NCI-H1092 (cell line): ENCODE data around the gene BTK.

Source experiments
- DNase-seq: peaks from one replicate; lab custom pipeline; 2025; lab: John Stamatoyannopoulos, UW

Gene BTK

GRCh38 chrX:101385795-101386541, at the start of gene BTK:
Gene BTK (minus strand): TSS chrX:101386191. CDS start chrX:101375284, 10,907 bp downstream.
- no peak for DNase-seq

GRCh38 chrX:101430457-101431078, 44.6 kb upstream of the BTK start:
- DNase-seq: no peak

GRCh38 chrX:101429934-101430333, 43.9 kb upstream of the BTK start:
- no peak for DNase-seq

- no peak for DNase-seq
These were observed 42.0 kb upstream of the BTK start for GRCh38 chrX:101427954-101428353.

GRCh38 chrX:101419489-101419888, 33.5 kb upstream of the BTK start:
- no peak for DNase-seq

GRCh38 chrX:101417981-101418841, 32.2 kb upstream of the BTK start:
- DNase-seq: peak; percentile 61

- no peak for DNase-seq
These were observed 31.2 kb upstream of the BTK start for GRCh38 chrX:101417190-101417589.

- DNase-seq: no peak
These were observed 30.7 kb upstream of the BTK start for GRCh38 chrX:101416691-101417090.

- peak; percentile 35 for DNase-seq
These were observed 29.5 kb upstream of the BTK start for GRCh38 chrX:101415180-101416145.

GRCh38 chrX:101411984-101412383, 26.0 kb upstream of the BTK start:
- no peak for DNase-seq

- no peak for DNase-seq
These were observed 24.5 kb upstream of the BTK start for GRCh38 chrX:101410461-101410860.

- no peak for DNase-seq
These were observed 23.1 kb upstream of the BTK start for GRCh38 chrX:101409043-101409442.

- no peak for DNase-seq
These were observed 22.5 kb upstream of the BTK start for GRCh38 chrX:101408532-101408841.

GRCh38 chrX:101407748-101408531, 21.9 kb upstream of the BTK start, which contains the start of the genes GLA and HNRNPH2:
Gene GLA (minus strand): TSS chrX:101407925. CDS start chrX:101407903, 22 bp downstream.
Gene HNRNPH2 (plus strand): TSS chrX:101408222. CDS start chrX:101411989, 3,767 bp downstream.
- DNase-seq: peak; percentile 98

- DNase-seq: no peak
These were observed 21.3 kb upstream of the BTK start for GRCh38 chrX:101407167-101407747.

- no peak for DNase-seq
These were observed 13.8 kb upstream of the BTK start for GRCh38 chrX:101399825-101400224.

- DNase-seq: no peak
These were observed 12.7 kb upstream of the BTK start for GRCh38 chrX:101398694-101399093.

GRCh38 chrX:101397779-101398178, 11.8 kb upstream of the BTK start:
- DNase-seq: no peak

GRCh38 chrX:101395789-101396188, 9.8 kb upstream of the BTK start:
- no peak for DNase-seq

- no peak for DNase-seq
These were observed 8.4 kb upstream of the BTK start for GRCh38 chrX:101394372-101394771.
